ENCODE data around the gene CIAO2B.
A peak's percentile ranks its signal among the peaks of the same experiment; 100 is the strongest.

GRCh38 chr16:66924527-66925321 lies 9.5 kb downstream of the CIAO2B start:
- peak; percentile 36 to 44 for TF ChIP-seq CTCF (IDR thresholded peaks at IDR 0.05; ENCODE audit: extremely low read depth in 1 of 2, insufficient read depth in 1 of 2, low read depth in 1 of 2, low read length in 2 of 2)
- no peak for TF ChIP-seq GATA2 (IDR thresholded peaks at IDR 0.05; ENCODE audit: insufficient read depth, insufficient read length, low read depth, low read length)
- TF ChIP-seq POLR2AphosphoS5 (IDR thresholded peaks at IDR 0.05; ENCODE audit: insufficient read depth, low read depth, low read length), result no peak
- no peak for TF ChIP-seq POLR2A (IDR thresholded peaks at IDR 0.05; ENCODE audit: low read depth, low read length)
- no peak for TF ChIP-seq EZH2 (IDR thresholded peaks at IDR 0.05; ENCODE audit: borderline replicate concordance, low read depth, low read length, severe bottlenecking)
- TF ChIP-seq FOS (IDR thresholded peaks at IDR 0.05; ENCODE audit: borderline replicate concordance, insufficient read depth, low read length), result no peak
- TF ChIP-seq, protein P1, sequence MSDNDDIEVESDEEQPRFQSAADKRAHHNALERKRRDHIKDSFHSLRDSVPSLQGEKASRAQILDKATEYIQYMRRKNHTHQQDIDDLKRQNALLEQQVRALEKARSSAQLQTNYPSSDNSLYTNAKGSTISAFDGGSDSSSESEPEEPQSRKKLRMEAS (IDR thresholded peaks at IDR 0.05; ENCODE audit: insufficient read depth, insufficient read length), result no peak
- TF ChIP-seq MYC (IDR thresholded peaks at IDR 0.05; ENCODE audit: low read depth, low read length), result no peak
- no peak for TF ChIP-seq JUN (IDR thresholded peaks at IDR 0.05; ENCODE audit: borderline replicate concordance, insufficient read depth, insufficient read length, low read depth)
